Activated naive CD8-positive, alpha-beta T cell (primary cell): Measurements from ENCODE around the gene XIST.

Experiments
- H3K27ac Mint-ChIP-seq: one replicate; pipeline ENCODE4 v1.8.0; 2021; ENCODE audit warnings: mixed read lengths
- H3K27me3 Mint-ChIP-seq: one replicate; pipeline ENCODE4 v1.8.0; 2021; ENCODE audit warnings: mixed read lengths
- H3K36me3 Mint-ChIP-seq: one replicate; pipeline ENCODE4 v1.8.0; 2021; ENCODE audit warnings: mixed read lengths
- H3K4me1 Mint-ChIP-seq: one replicate; pipeline ENCODE4 v1.8.0; 2021; ENCODE audit warnings: low read depth, mixed read lengths
- H3K4me3 Mint-ChIP-seq: one replicate; pipeline ENCODE4 v1.8.0; 2021; ENCODE audit warnings: mild to moderate bottlenecking, mixed read lengths
- H3K9me3 Mint-ChIP-seq: one replicate; pipeline ENCODE4 v1.8.0; 2021; ENCODE audit warnings: low read depth, mixed read lengths

The XIST gene

GRCh38 chrX:73849073-73849472, 3.4 kb downstream of the XIST start:
- no peak overlapping the region for H3K4me3 Mint-ChIP-seq
- H3K9me3 Mint-ChIP-seq = no peaks in the 10 kb centered on the region
- H3K27me3 Mint-ChIP-seq = no peaks in the 10 kb centered on the region
- H3K27ac Mint-ChIP-seq = no peak overlapping the region
- no peaks in the 10 kb centered on the region for H3K4me1 Mint-ChIP-seq
- no peaks in the 10 kb centered on the region for H3K36me3 Mint-ChIP-seq

GRCh38 chrX:73847991-73848390, 4.5 kb downstream of the XIST start:
- Mint-ChIP-seq H3K27me3 (no peaks in the 10 kb centered on the region), H3K4me3 (no peak overlapping the region), H3K4me1 (no peaks in the 10 kb centered on the region), H3K36me3 (no peaks in the 10 kb centered on the region), H3K27ac (no peak overlapping the region), H3K9me3 (no peaks in the 10 kb centered on the region)

- Mint-ChIP-seq H3K27ac (no peak overlapping the region), H3K4me3 (no peak overlapping the region), H3K9me3 (no peaks in the 10 kb centered on the region), H3K27me3 (no peaks in the 10 kb centered on the region), H3K36me3 (no peaks in the 10 kb centered on the region), H3K4me1 (no peaks in the 10 kb centered on the region)
These were observed 5.4 kb downstream of the XIST start for GRCh38 chrX:73847100-73847499.

- no peak overlapping the region for H3K27ac Mint-ChIP-seq
- H3K9me3 Mint-ChIP-seq = no peaks in the 10 kb centered on the region
- no peaks in the 10 kb centered on the region for H3K4me1 Mint-ChIP-seq
- H3K4me3 Mint-ChIP-seq = no peak overlapping the region
- no peaks in the 10 kb centered on the region for H3K27me3 Mint-ChIP-seq
- no peaks in the 10 kb centered on the region for H3K36me3 Mint-ChIP-seq
These were observed 9.8 kb downstream of the XIST start for GRCh38 chrX:73842541-73843234.

GRCh38 chrX:73841337-73841736, 11.2 kb downstream of the XIST start:
- H3K27me3 Mint-ChIP-seq = no peaks in the 10 kb centered on the region
- no peaks in the 10 kb centered on the region for H3K9me3 Mint-ChIP-seq
- no peaks in the 10 kb centered on the region for H3K36me3 Mint-ChIP-seq
- no peak overlapping the region for H3K27ac Mint-ChIP-seq
- no peak overlapping the region for H3K4me3 Mint-ChIP-seq
- no peaks in the 10 kb centered on the region for H3K4me1 Mint-ChIP-seq

GRCh38 chrX:73840120-73840924, 12.2 kb downstream of the XIST start:
- Mint-ChIP-seq H3K27ac (no peak overlapping the region), H3K36me3 (no peaks in the 10 kb centered on the region), H3K4me1 (no peaks in the 10 kb centered on the region), H3K4me3 (no peak overlapping the region), H3K9me3 (no peaks in the 10 kb centered on the region), H3K27me3 (no peaks in the 10 kb centered on the region)

- H3K4me3 Mint-ChIP-seq = no peak overlapping the region
- H3K36me3 Mint-ChIP-seq = no peaks in the 10 kb centered on the region
- H3K9me3 Mint-ChIP-seq = no peaks in the 10 kb centered on the region
- H3K27me3 Mint-ChIP-seq = no peaks in the 10 kb centered on the region
- no peak overlapping the region for H3K27ac Mint-ChIP-seq
- no peaks in the 10 kb centered on the region for H3K4me1 Mint-ChIP-seq
These were observed 13.4 kb downstream of the XIST start for GRCh38 chrX:73839152-73839551.

GRCh38 chrX:73838123-73838522, 14.4 kb downstream of the XIST start:
- Mint-ChIP-seq H3K4me1 (no peaks in the 10 kb centered on the region), H3K4me3 (no peak overlapping the region), H3K9me3 (no peaks in the 10 kb centered on the region), H3K36me3 (no peaks in the 10 kb centered on the region), H3K27me3 (no peaks in the 10 kb centered on the region), H3K27ac (no peak overlapping the region)

- no peaks in the 10 kb centered on the region for H3K27me3 Mint-ChIP-seq
- no peaks in the 10 kb centered on the region for H3K36me3 Mint-ChIP-seq
- H3K4me3 Mint-ChIP-seq = no peak overlapping the region
- no peak overlapping the region for H3K27ac Mint-ChIP-seq
- no peaks in the 10 kb centered on the region for H3K4me1 Mint-ChIP-seq
- no peaks in the 10 kb centered on the region for H3K9me3 Mint-ChIP-seq
These were observed 15.5 kb downstream of the XIST start for GRCh38 chrX:73836956-73837477.

GRCh38 chrX:73834219-73834618, 18.3 kb downstream of the XIST start:
- no peaks in the 10 kb centered on the region for H3K27me3 Mint-ChIP-seq
- H3K27ac Mint-ChIP-seq = no peak overlapping the region
- H3K9me3 Mint-ChIP-seq = no peaks in the 10 kb centered on the region
- no peaks in the 10 kb centered on the region for H3K4me1 Mint-ChIP-seq
- no peak overlapping the region for H3K4me3 Mint-ChIP-seq
- H3K36me3 Mint-ChIP-seq = no peaks in the 10 kb centered on the region

- H3K4me3 Mint-ChIP-seq = no peak overlapping the region
- H3K4me1 Mint-ChIP-seq = no peaks in the 10 kb centered on the region
- no peaks in the 10 kb centered on the region for H3K27me3 Mint-ChIP-seq
- H3K27ac Mint-ChIP-seq = no peak overlapping the region
- no peaks in the 10 kb centered on the region for H3K36me3 Mint-ChIP-seq
- H3K9me3 Mint-ChIP-seq = no peaks in the 10 kb centered on the region
These were observed 20.2 kb downstream of the XIST start for GRCh38 chrX:73832319-73832718.

- no peaks in the 10 kb centered on the region for H3K9me3 Mint-ChIP-seq
- no peak overlapping the region for H3K27ac Mint-ChIP-seq
- H3K27me3 Mint-ChIP-seq = no peaks in the 10 kb centered on the region
- H3K36me3 Mint-ChIP-seq = no peaks in the 10 kb centered on the region
- H3K4me1 Mint-ChIP-seq = no peaks in the 10 kb centered on the region
- H3K4me3 Mint-ChIP-seq = no peak overlapping the region
These were observed 21.0 kb downstream of the XIST start for GRCh38 chrX:73831500-73831899.

- no peaks in the 10 kb centered on the region for H3K4me1 Mint-ChIP-seq
- no peaks in the 10 kb centered on the region for H3K36me3 Mint-ChIP-seq
- no peak overlapping the region for H3K27ac Mint-ChIP-seq
- H3K27me3 Mint-ChIP-seq = no peaks in the 10 kb centered on the region
- H3K9me3 Mint-ChIP-seq = no peaks in the 10 kb centered on the region
- no peak overlapping the region for H3K4me3 Mint-ChIP-seq
These were observed 21.8 kb downstream of the XIST start for GRCh38 chrX:73830489-73831414.

- Mint-ChIP-seq H3K9me3 (no peaks in the 10 kb centered on the region), H3K4me3 (no peak overlapping the region), H3K4me1 (no peaks in the 10 kb centered on the region), H3K27ac (no peak overlapping the region), H3K36me3 (no peaks in the 10 kb centered on the region), H3K27me3 (no peaks in the 10 kb centered on the region)
These were observed 22.5 kb downstream of the XIST start for GRCh38 chrX:73829890-73830466.
